HL-60 (cell line): ENCODE measurements around the gene TENT5A.

Experiments used
- GABPA ChIP-seq: IDR thresholded peaks from 2 replicates; pipeline ENCODE4 v1.6.1; 2012; ENCODE audit warnings: low read depth
- POLR2AphosphoS5 ChIP-seq: IDR thresholded peaks from 2 replicates; pipeline ENCODE4 v1.6.1; 2012; ENCODE audit warnings: low read depth
- REST ChIP-seq: IDR thresholded peaks from 2 replicates; pipeline ENCODE4 v1.6.1; 2012; ENCODE audit warnings: low read depth; ENCODE audit not compliant: insufficient replicate concordance
- TF ChIP-seq, protein P1 (sequence below): IDR thresholded peaks from one replicate; pipeline ENCODE4 v1.5.1; 2011; ENCODE audit warnings: low read length, control low read depth, inconsistent platforms; ENCODE audit not compliant: insufficient read depth

DNA sequence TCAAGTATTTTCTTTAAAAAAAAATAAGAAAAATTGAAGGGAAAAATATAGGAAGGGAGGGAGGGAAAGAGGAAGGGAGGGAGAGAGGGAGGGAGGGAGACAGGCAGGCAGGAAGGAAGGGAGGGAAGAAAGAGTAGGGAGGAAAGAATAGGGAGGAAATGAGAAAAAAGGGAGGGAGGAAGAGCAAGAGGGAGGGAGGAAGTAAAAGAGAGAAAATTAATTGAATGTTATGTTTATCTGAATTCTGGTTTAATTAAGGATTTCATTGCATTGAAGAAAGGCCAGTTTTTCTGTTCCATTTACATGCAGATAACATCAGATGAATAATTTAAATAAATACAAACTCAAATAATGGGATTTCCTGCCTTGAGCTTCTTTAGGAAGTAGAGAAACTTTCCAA is 47.8 kb downstream of the TENT5A start:
- no peak for TF ChIP-seq REST
- TF ChIP-seq, protein P1, sequence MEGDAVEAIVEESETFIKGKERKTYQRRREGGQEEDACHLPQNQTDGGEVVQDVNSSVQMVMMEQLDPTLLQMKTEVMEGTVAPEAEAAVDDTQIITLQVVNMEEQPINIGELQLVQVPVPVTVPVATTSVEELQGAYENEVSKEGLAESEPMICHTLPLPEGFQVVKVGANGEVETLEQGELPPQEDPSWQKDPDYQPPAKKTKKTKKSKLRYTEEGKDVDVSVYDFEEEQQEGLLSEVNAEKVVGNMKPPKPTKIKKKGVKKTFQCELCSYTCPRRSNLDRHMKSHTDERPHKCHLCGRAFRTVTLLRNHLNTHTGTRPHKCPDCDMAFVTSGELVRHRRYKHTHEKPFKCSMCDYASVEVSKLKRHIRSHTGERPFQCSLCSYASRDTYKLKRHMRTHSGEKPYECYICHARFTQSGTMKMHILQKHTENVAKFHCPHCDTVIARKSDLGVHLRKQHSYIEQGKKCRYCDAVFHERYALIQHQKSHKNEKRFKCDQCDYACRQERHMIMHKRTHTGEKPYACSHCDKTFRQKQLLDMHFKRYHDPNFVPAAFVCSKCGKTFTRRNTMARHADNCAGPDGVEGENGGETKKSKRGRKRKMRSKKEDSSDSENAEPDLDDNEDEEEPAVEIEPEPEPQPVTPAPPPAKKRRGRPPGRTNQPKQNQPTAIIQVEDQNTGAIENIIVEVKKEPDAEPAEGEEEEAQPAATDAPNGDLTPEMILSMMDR, result no peak
- TF ChIP-seq POLR2AphosphoS5, result no peak
- TF ChIP-seq GABPA, result no peak
